GM19193 (cell line): ENCODE results near the gene VWA8.
A peak's percentile ranks its signal among the peaks of the same experiment; 100 is the strongest.

Experiments
- POLR2A ChIP-seq: IDR thresholded peaks from 4 replicates; pipeline ENCODE4 v1.6.1; 2011; ENCODE audit not compliant: insufficient read depth, insufficient read length; ENCODE audit errors: extremely low read depth

Gene VWA8

GRCh38 chr13:41960637-41961465 lies at the start of gene VWA8:
VWA8 (minus strand) TSS chr13:41961109; CDS start chr13:41961015, 94 bp downstream.
- TF ChIP-seq POLR2A: peak; percentile 80

GRCh38 chr13:42009057-42009456 lies 48.1 kb upstream of the VWA8 start:
- no peak for TF ChIP-seq POLR2A

DNA sequence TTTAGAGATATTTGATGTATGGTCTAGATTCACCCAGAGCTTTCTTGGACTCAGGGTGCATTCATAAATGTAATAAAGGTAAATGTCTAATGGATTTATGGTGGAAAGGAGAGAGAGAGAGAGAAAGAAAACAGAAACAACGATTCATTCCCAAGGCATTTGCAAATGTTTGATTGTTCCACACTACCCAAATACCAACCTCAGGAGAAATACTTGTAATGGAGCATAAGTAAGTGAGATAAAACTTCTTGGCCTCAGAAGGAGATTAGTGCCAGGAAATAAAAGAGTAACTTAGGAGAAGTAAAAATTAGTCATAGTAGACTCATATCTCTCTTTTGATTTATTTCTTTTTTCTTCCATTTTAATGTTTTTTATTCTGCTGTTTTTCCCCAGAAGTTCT lies 46.9 kb upstream of the VWA8 start:
- TF ChIP-seq POLR2A: no peak

DNA sequence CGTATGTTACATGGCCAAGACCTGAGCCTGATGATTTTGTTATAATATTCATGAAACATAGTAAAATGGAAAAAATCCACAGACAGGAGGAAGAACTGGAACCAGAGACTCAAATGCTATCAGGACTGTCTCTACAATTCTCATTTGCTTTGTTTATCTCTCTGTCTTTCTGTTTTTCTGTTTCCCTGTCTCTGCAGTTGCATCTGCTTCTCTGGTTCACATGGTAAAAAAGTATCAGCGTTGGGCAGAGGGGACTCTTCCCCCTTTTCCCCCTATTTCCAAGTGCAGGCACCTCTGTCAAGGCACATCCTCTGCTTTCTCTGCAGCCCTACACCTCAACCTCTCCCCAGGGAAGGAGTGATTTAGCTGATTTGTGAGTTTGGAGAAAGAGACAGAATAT lies 41.2 kb upstream of the VWA8 start:
- TF ChIP-seq POLR2A: no peak

DNA sequence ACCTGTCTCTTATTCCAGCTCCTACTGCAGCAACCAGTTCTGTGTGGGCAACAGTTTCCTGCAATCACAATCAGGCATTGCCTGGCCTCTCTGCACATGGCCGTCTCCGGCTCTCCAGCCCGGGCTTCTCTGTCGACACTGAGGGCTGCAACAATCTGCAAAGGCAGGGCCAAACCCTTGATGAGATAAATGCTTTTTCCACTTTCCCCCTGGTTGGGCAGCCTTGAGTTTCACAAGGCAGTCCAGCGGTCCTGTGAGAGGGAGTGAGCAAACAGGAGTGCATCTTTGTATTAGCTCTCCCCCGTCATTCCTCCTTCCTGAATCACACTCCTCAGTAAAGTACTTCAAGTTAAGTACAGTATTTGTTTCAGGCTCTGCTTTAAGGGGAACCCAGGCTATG lies 40.7 kb upstream of the VWA8 start:
- TF ChIP-seq POLR2A: no peak

GRCh38 chr13:42000846-42001245 lies 39.9 kb upstream of the VWA8 start:
- TF ChIP-seq POLR2A: no peak

GRCh38 chr13:41997396-41997795 lies 36.5 kb upstream of the VWA8 start:
- TF ChIP-seq POLR2A: no peak

GRCh38 chr13:41995946-41996345 lies 35.0 kb upstream of the VWA8 start:
- TF ChIP-seq POLR2A: no peak

DNA sequence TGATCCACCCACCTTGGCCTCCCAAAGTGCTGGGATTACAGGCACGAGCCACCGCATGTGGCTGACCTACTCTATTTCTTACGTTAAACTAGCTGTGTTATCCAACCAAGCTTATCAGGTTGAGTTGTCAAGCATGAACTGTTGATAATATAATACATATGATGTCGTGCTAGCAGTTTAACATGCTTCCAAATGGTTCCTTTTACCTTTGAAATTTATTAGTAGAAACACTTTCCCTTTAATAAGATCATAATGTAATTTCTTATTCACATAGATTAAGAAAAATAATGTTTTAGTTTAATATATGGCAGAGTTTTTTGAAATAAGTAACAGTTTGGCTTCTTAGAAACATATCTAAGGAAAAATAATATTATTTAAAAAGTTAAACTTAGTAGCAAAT lies 34.4 kb upstream of the VWA8 start:
- no peak for TF ChIP-seq POLR2A

- TF ChIP-seq POLR2A: no peak
Measured at GRCh38 chr13:41994696-41995095, 33.8 kb upstream of the VWA8 start.

DNA sequence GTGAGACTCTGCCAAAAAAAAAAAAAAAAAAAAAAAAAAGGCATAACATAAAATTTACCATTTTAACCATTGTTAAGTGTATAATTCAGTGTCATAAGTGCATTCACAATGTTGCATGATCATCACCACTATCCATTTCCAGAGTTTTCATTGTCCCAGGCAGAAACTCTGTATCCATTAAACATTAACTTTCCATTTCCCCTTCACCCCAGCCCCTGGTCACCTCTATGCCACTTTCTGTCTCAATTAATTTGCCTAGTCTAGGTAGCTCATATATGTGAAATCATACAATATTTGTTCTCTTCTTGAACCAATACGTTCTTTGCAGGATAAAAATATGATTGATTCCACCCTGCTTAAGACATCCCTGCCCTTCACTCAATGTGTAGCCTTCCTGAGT lies 31.0 kb upstream of the VWA8 start:
- no peak for TF ChIP-seq POLR2A

GRCh38 chr13:41988244-41988643 lies 27.3 kb upstream of the VWA8 start:
- no peak for TF ChIP-seq POLR2A

GRCh38 chr13:41985788-41986508 lies 25.0 kb upstream of the VWA8 start:
- TF ChIP-seq POLR2A: no peak

DNA sequence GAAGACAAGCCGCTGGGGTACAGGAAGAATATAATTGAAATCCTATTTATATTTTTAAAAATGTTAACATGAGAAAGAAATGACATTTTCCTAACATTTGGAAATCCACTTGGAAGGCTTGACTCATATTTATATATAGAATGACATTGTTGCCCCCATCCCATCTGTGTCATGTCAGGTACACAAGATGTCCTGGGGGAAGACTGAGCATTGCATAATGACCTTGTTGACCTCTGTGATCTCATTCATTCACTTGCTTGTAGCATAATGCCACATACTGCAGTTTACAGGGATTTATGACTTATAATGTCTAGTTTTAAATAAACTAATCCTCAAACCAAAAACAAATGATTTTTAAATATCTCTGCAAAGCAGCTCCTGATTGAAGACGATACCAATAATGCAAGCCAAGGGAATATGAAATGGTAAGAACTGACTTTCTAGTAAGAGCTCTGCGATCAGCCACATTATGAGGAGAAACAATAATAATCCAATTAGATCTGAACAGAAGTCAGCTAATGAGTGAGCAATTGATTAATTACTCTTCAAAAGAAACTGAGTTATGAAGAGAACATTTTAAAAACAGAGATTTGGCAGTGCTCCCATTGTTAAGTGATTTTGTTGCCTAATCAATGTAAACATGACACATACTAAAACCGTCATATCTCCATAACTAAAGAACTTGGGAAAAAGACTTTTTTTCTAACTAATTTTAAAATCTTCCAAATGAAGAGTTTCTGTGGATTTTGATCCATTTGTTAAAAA lies 21.2 kb upstream of the VWA8 start:
- TF ChIP-seq POLR2A: no peak

GRCh38 chr13:41978007-41978406 lies 17.1 kb upstream of the VWA8 start:
- TF ChIP-seq POLR2A: no peak

- no peak for TF ChIP-seq POLR2A
Measured at GRCh38 chr13:41976476-41976875, 15.6 kb upstream of the VWA8 start.

DNA sequence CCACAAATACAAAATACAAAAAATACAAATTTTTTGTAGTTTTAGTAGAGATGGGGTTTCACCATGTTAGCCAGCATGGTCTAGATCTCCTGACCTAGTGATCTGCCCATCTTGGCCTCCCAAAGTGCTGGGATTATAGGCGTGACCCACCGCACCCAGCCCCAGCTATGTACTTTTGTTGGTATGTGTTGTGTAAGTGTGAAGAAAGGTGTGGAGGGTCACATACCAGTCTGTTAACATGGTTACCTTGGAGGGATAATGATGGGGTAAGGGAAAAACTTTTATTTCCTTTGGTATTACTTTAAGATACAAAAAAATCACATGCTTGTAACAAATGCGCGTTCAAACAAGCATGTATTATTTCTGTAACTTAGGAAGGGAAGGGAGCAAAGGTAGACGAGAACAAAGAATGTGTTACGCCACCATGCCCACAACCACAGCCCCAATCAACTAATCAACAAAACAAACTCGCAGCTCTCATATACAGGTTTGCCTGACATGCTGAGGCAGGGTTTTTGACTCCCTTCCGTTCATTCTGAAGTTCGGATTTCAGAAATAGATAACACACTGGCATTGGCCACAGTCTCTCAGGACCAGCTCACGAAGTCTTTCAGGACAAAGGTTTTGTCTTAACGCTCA lies 13.5 kb upstream of the VWA8 start:
- no peak for TF ChIP-seq POLR2A
